Measurements from ENCODE around the gene ADCY3. TPM values are rescaled to one million over a fixed set of nuclear protein-coding genes. Genes with fewer than 3 reads are reported as not detected.

The ADCY3 gene
- total and polyA plus RNA-seq, 2 of the 4 experiments (the other 2 are of a cell fraction): 17.4 to 46.1 TPM

DNA sequence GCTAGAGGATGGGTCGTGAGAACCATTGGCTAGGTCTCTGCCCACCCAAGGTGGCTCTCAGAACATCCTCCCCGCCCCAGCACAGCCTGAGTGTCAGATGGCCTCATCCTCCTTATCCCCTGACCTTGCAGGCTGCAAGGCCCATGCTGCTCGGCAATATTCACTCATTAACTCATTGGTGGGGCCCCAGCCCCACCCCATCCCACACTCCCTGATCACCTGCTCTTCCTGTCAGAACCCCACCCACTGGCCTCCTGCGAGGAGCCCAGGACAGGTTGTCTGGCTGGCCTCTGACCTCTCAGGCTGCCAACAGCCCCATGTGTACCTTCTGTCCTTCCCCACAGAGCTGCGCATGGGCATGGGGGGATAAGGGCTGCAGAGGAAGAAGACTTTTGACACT, 5.3 kb downstream of the ADCY3 start:
- H3K4me2 ChIP-seq (ENCODE audit: low read depth, low read length): no peak overlapping the region
- H3K27ac ChIP-seq (ENCODE audit: insufficient read depth, low read length): no peak overlapping the region
- in situ Hi-C loops (cut with MboI; ENCODE audit: low sequenced_read_pairs) (no loop called here), intact Hi-C loops (cut with micrococcal nuclease) (no loop called here), dilution Hi-C loops (cut with HindIII; ENCODE audit: low sequenced_read_pairs, unreplicated experiment) (no loop called here)
- H3K9me1 ChIP-seq (ENCODE audit: insufficient read depth, low read length): peaks cover 16% of the 10 kb centered on the region
- BruUV-seq (replicated peaks): no TSS peak
- no peak overlapping the region for H3K14ac ChIP-seq (replicated peaks; ENCODE audit: low read depth, low read length)
- H2BK120ac ChIP-seq (ENCODE audit: low read depth, low read length): no peak overlapping the region
- DNase-seq: no peak
- H2BK15ac ChIP-seq (ENCODE audit: low read depth, low read length): no peak overlapping the region
- H3K56ac ChIP-seq (ENCODE audit: extremely low read depth, insufficient read depth, low read length): no peak overlapping the region
- no peak overlapping the region for H2BK5ac ChIP-seq (ENCODE audit: low read depth, low read length, poor library complexity, severe bottlenecking)
- no peak overlapping the region for H3K4me3 ChIP-seq (ENCODE audit: insufficient read depth, low read depth, low read length)
- no peak overlapping the region for H3K4ac ChIP-seq (ENCODE audit: low read depth, low read length)
- ChIA-PET CTCF (no interaction called here), POLR2A (ENCODE audit: unreplicated experiment) (no interaction called here)
- H4K5ac ChIP-seq (ENCODE audit: low read depth, low read length): no peak overlapping the region
- peaks cover 16% of the 10 kb centered on the region; the same call in 1 of the 2 replicates for H3K36me3 ChIP-seq (ENCODE audit: control insufficient read depth, insufficient read depth, low read length)
- H3K23ac ChIP-seq (ENCODE audit: low read depth, low read length): no peak overlapping the region
- no peak overlapping the region for H2AK9ac ChIP-seq (replicated peaks; ENCODE audit: low read depth, low read length, poor library complexity)
- no peak overlapping the region for H4K8ac ChIP-seq (ENCODE audit: low read depth in 2 of 2, low read length in 2 of 2)
- WGBS, 2 experiments (ENCODE audit: extremely low coverage in 2 of 2, insufficient read length in 1 of 2): no CpG with 5 or more reads among the region's 5 CpGs
- no peak overlapping the region for H3K18ac ChIP-seq (ENCODE audit: low read depth, low read length)
- no peak overlapping the region for H4K91ac ChIP-seq (ENCODE audit: insufficient read depth, low read depth, low read length)
- no peak overlapping the region for H2AFZ ChIP-seq (replicated peaks; ENCODE audit: low read length, poor library complexity)
- peak overlapping the region; percentile 39; the same call in 1 of the 2 replicates for H2AK5ac ChIP-seq (ENCODE audit: low read depth, low read length)
- peaks cover 25% of the 10 kb centered on the region for H4K20me1 ChIP-seq (ENCODE audit: insufficient read depth, low read length)
- no peak overlapping the region for H3K9ac ChIP-seq (ENCODE audit: low read depth, low read length)
- peaks cover 5% of the 10 kb centered on the region for H3K9me3 ChIP-seq (ENCODE audit: control insufficient read depth, insufficient read depth, low read length)
- no peak overlapping the region for H2BK20ac ChIP-seq (ENCODE audit: low read depth, low read length)
- peaks cover 13 to 67% of the 10 kb centered on the region in 2 experiments; a peak in 3 of 4 replicates for H3K79me1 ChIP-seq (ENCODE audit: low read depth in 1 of 2, low read length in 2 of 2)
- TF ChIP-seq RFX5 (IDR thresholded peaks at IDR 0.05; ENCODE audit: low read depth, low read length) (no peak), RCOR1 (IDR thresholded peaks at IDR 0.05; ENCODE audit: insufficient replicate concordance, low read length) (no peak), CHD1 (IDR thresholded peaks at IDR 0.05; ENCODE audit: low read depth, low read length) (no peak), BHLHE40 (IDR thresholded peaks at IDR 0.05; ENCODE audit: low read depth, low read length) (no peak), FOS (IDR thresholded peaks at IDR 0.05; ENCODE audit: low read depth, low read length) (no peak), MAFK (IDR thresholded peaks at IDR 0.05; ENCODE audit: low read depth, low read length) (no peak), MAZ (IDR thresholded peaks at IDR 0.05; ENCODE audit: borderline replicate concordance, low read depth, low read length) (no peak), CEBPB (IDR thresholded peaks at IDR 0.05; ENCODE audit: low read depth, low read length) (no peak), MXI1 (IDR thresholded peaks at IDR 0.05; ENCODE audit: borderline replicate concordance, low read depth, low read length) (no peak), RAD21 (IDR thresholded peaks at IDR 0.05; ENCODE audit: low read length) (no peak), POLR2A (IDR thresholded peaks at IDR 0.05; ENCODE audit: low read depth, low read length) (no peak), SMC3 (IDR thresholded peaks at IDR 0.05; ENCODE audit: low read depth, low read length) (no peak), NFE2L2 (IDR thresholded peaks at IDR 0.05; ENCODE audit: low read depth, low read length) (no peak)
- TF ChIP-seq, protein P1, sequence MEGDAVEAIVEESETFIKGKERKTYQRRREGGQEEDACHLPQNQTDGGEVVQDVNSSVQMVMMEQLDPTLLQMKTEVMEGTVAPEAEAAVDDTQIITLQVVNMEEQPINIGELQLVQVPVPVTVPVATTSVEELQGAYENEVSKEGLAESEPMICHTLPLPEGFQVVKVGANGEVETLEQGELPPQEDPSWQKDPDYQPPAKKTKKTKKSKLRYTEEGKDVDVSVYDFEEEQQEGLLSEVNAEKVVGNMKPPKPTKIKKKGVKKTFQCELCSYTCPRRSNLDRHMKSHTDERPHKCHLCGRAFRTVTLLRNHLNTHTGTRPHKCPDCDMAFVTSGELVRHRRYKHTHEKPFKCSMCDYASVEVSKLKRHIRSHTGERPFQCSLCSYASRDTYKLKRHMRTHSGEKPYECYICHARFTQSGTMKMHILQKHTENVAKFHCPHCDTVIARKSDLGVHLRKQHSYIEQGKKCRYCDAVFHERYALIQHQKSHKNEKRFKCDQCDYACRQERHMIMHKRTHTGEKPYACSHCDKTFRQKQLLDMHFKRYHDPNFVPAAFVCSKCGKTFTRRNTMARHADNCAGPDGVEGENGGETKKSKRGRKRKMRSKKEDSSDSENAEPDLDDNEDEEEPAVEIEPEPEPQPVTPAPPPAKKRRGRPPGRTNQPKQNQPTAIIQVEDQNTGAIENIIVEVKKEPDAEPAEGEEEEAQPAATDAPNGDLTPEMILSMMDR (conservative IDR thresholded peaks at IDR 0.05; ENCODE audit: low read depth, low read length): no peak
- TF ChIP-seq, protein P2, sequence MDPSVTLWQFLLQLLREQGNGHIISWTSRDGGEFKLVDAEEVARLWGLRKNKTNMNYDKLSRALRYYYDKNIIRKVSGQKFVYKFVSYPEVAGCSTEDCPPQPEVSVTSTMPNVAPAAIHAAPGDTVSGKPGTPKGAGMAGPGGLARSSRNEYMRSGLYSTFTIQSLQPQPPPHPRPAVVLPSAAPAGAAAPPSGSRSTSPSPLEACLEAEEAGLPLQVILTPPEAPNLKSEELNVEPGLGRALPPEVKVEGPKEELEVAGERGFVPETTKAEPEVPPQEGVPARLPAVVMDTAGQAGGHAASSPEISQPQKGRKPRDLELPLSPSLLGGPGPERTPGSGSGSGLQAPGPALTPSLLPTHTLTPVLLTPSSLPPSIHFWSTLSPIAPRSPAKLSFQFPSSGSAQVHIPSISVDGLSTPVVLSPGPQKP (IDR thresholded peaks at IDR 0.05; ENCODE audit: borderline replicate concordance, low read depth, low read length): no peak
- TF ChIP-seq, protein P3, sequence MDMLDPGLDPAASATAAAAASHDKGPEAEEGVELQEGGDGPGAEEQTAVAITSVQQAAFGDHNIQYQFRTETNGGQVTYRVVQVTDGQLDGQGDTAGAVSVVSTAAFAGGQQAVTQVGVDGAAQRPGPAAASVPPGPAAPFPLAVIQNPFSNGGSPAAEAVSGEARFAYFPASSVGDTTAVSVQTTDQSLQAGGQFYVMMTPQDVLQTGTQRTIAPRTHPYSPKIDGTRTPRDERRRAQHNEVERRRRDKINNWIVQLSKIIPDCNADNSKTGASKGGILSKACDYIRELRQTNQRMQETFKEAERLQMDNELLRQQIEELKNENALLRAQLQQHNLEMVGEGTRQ (IDR thresholded peaks at IDR 0.05; ENCODE audit: low read depth, low read length): no peak
- peaks cover 34% of the 10 kb centered on the region for H3K4me1 ChIP-seq (ENCODE audit: control insufficient read depth, insufficient read depth, low read length)
- H3K27me3 ChIP-seq (ENCODE audit: control insufficient read depth, insufficient read depth, low read length): no peaks in the 10 kb centered on the region
- no peak for ATAC-seq (ENCODE audit: low read depth)

Measured in IMR-90 (cell line).